GM23338 (cell line): Measurements from ENCODE around the gene RRBP1. TPM values are rescaled to one million over a fixed set of nuclear protein-coding genes. Genes with fewer than 3 reads are reported as not detected.

Experiments used
- ATAC-seq: fragments of 200-7000 bp; cut with Tn5 transposase; 3 replicates; pipeline ENCODE4 v1.9.1; 2020
- DNase-seq: peaks from one replicate; pipeline ENCODE4 v3.0.0-alpha.2; 2015; ENCODE audit warnings: low spot score
- H2AFZ ChIP-seq: fragments of 200-600 bp; sonication (generic); 2 replicates; pipeline ENCODE4 v1.8.0; 2016; ENCODE audit warnings: antibody characterized with exemption, mild to moderate bottlenecking, moderate library complexity
- H3F3A ChIP-seq: fragments of 200-600 bp; sonication (generic); replicated peaks from 2 replicates; pipeline ENCODE4 v1.8.0; 2017; ENCODE audit warnings: antibody characterized with exemption, mixed run types, low read depth
- H3K27ac ChIP-seq: fragments of 200-600 bp; sonication (generic); 2 replicates; pipeline ENCODE4 v1.6.1; 2016; ENCODE audit warnings: low read depth
- H3K27me3 ChIP-seq: fragments of 200-600 bp; sonication (generic); 2 replicates; pipeline ENCODE4 v1.8.0; 2016; ENCODE audit warnings: mild to moderate bottlenecking, mixed run types, moderate library complexity; ENCODE audit not compliant: insufficient read depth
- H3K36me3 ChIP-seq: fragments of 200-600 bp; sonication (generic); 2 replicates; pipeline ENCODE4 v1.8.0; 2016; ENCODE audit warnings: mild to moderate bottlenecking; ENCODE audit not compliant: insufficient read depth
- H3K4me1 ChIP-seq: fragments of 200-600 bp; sonication (generic); 2 replicates; pipeline ENCODE4 v1.8.0; 2016; ENCODE audit warnings: mild to moderate bottlenecking, moderate library complexity; ENCODE audit not compliant: insufficient read depth
- H3K4me2 ChIP-seq: fragments of 200-600 bp; sonication (generic); 2 replicates; pipeline ENCODE4 v1.7.1; 2017; ENCODE audit warnings: mixed run types
- H3K4me3 ChIP-seq: fragments of 200-600 bp; sonication (generic); 2 replicates; pipeline ENCODE4 v1.6.1; 2016; ENCODE audit warnings: mixed run types
- H3K79me2 ChIP-seq: fragments of 200-600 bp; sonication (generic); replicated peaks from 2 replicates; pipeline ENCODE4 v1.8.0; 2017; ENCODE audit warnings: mild to moderate bottlenecking; ENCODE audit not compliant: insufficient read depth
- H3K9me2 ChIP-seq: fragments of 200-600 bp; sonication (generic); 2 replicates; pipeline ENCODE4 v1.8.0; 2017; ENCODE audit not compliant: insufficient read depth
- H4K20me1 ChIP-seq: fragments of 200-600 bp; sonication (generic); replicated peaks from 2 replicates; pipeline ENCODE4 v1.8.0; 2017; ENCODE audit warnings: mild to moderate bottlenecking; ENCODE audit not compliant: insufficient read depth
- H3K27ac Mint-ChIP-seq: 2 replicates; pipeline ENCODE4 v1.8.0; 2020; ENCODE audit warnings: inconsistent platforms, mild to moderate bottlenecking, moderate library complexity, mixed read lengths
- H3K27me3 Mint-ChIP-seq: 3 replicates; pipeline ENCODE4 v1.8.0; 2022; ENCODE audit warnings: low read depth, mild to moderate bottlenecking, moderate library complexity, mixed read lengths, inconsistent platforms; ENCODE audit not compliant: insufficient read depth, poor library complexity
- H3K36me3 Mint-ChIP-seq: 3 replicates; pipeline ENCODE4 v1.8.0; 2021; ENCODE audit warnings: low read depth, mild to moderate bottlenecking, inconsistent platforms, moderate library complexity, mixed read lengths
- H3K4me1 Mint-ChIP-seq: 3 replicates; pipeline ENCODE4 v1.8.0; 2020; ENCODE audit warnings: mild to moderate bottlenecking, inconsistent platforms, mixed read lengths
- H3K4me3 Mint-ChIP-seq: 3 replicates; pipeline ENCODE4 v1.8.0; 2021; ENCODE audit warnings: moderate library complexity, mild to moderate bottlenecking, inconsistent platforms, mixed read lengths
- H3K9me3 Mint-ChIP-seq: 3 replicates; pipeline ENCODE4 v1.8.0; 2020; ENCODE audit warnings: moderate library complexity, mild to moderate bottlenecking, inconsistent platforms, mixed read lengths
- CREB1 ChIP-seq: fragments of 250-450 bp; sonication (Bioruptor Pico); IDR thresholded peaks from 2 replicates; pipeline ENCODE4 v1.5.0; 2020; ENCODE audit warnings: low read depth, mild to moderate bottlenecking, moderate library complexity
- EZH2 ChIP-seq: fragments of 200-600 bp; sonication (generic); IDR thresholded peaks from one replicate; pipeline ENCODE4 v1.8.0; 2017; ENCODE audit warnings: antibody characterized with exemption, mild to moderate bottlenecking, low read depth; ENCODE audit not compliant: unreplicated experiment
- EZH2phosphoT487 ChIP-seq: fragments of 200-600 bp; sonication (generic); IDR thresholded peaks from one replicate; pipeline ENCODE4 v1.8.1; 2018; ENCODE audit warnings: antibody characterized with exemption; ENCODE audit not compliant: unreplicated experiment
- NANOG ChIP-seq: IDR thresholded peaks from 2 replicates; pipeline ENCODE4 v1.6.1; 2016; ENCODE audit warnings: antibody characterized with exemption, borderline replicate concordance
- POLR2AphosphoS5 ChIP-seq: IDR thresholded peaks from 2 replicates; pipeline ENCODE4 v1.6.1; 2016; ENCODE audit warnings: antibody characterized with exemption, low read depth
- ZNF114 ChIP-seq: fragments of 250-450 bp; sonication (Bioruptor Pico); IDR thresholded peaks from 2 replicates; pipeline ENCODE4 v1.5.0; 2020; ENCODE audit warnings: mild to moderate bottlenecking, moderate library complexity
- ZNF331 ChIP-seq: fragments of 250-450 bp; sonication (Bioruptor Pico); IDR thresholded peaks from 2 replicates; pipeline ENCODE4 v1.5.0; 2020; ENCODE audit warnings: low read depth, mild to moderate bottlenecking, moderate library complexity
- polyA plus RNA-seq: library from polyadenylated mRNA; unstranded; fragments of >200 nt; fragmentation: Nextera tagmentation; extraction: Ambion mirVana; gene quantifications from 2 replicates; pipeline ENCODE4 v1.2.1, GENCODE V29; 2016
- total RNA-seq: library from RNA; depleted of rRNA; stranded (reverse); fragments of >200 nt; shearing (Covaris generic); gene quantifications from 2 replicates; pipeline ENCODE4 v1.2.3, GENCODE V29; 2014
- TF ChIP-seq, protein P1 (sequence below), 2 experiments: fragments of 200-600 bp in 1 of 2; sonication (generic) in 1 of 2; conservative IDR thresholded peaks; 2 replicates each; pipeline versions ENCODE4 v1.5.1 to v1.6.1; 2016 to 2017; ENCODE audit warnings: antibody characterized with exemption in 2 of 2, low read depth in 2 of 2, mild to moderate bottlenecking in 2 of 2, moderate library complexity in 1 of 2
- TF ChIP-seq, protein P2 (sequence below): IDR thresholded peaks from 2 replicates; pipeline ENCODE4 v1.6.1; 2016; ENCODE audit warnings: antibody characterized with exemption

The RRBP1 gene
- total and polyA plus RNA-seq, 2 experiments from 2014 or later: 105 to 113 TPM

DNA sequence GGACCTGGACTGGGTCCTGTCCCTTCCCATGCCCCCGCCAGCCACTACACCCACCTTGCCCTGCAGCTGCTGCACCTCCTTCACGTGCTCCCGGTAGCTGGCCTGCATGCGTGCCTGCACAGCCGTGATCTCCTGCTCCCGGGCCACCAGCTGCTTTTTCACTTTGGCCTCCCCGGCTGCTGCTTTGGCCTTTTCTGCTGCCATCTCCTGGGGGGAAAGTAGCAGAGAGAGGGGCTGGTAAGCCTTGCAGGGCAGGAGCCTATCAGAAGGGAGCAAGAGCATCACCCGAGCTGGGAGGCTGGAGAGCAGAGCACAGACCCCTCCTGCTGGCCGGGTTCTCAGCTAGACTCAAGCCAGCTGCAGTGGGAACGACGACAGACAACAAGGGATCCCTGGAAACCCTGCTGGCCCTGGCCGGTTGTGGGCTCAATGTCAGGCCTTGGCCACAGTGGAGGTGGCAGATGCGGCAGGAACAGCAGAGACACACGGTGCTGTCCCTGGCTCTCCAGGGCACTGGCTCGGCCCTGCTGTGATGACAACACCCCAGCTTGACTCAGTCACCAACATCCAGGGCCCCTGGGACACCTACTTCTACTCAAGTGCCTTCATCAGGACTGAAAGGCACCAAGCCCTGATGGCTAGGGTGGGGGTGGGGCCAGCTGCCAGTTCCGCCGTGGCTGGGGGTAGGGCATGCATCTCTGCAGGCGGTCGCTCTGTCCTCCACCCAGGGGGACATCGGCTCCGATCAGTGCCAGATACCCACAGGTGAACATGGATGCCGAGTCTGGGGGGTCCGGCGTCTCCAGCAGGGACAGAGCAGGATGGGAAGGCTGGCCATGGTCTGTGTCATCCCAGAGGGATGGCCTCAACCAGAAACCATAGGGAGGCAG is 45.3 kb downstream of the RRBP1 start:
- Histone ChIP-seq H3F3A (no peaks in the 10 kb centered on the region), H3K27ac (no peak overlapping the region), H3K4me1 (no peaks in the 10 kb centered on the region), H3K9me2 (no peaks in the 10 kb centered on the region), H3K4me2 (no peak overlapping the region), H4K20me1 (no peaks in the 10 kb centered on the region), H3K4me3 (no peak overlapping the region), H3K36me3 (peaks cover 4% of the 10 kb centered on the region; the same call in 1 of the 2 replicates), H2AFZ (no peak overlapping the region), H3K27me3 (no peaks in the 10 kb centered on the region), H3K79me2 (peaks cover 5% of the 10 kb centered on the region; the same call in 1 of the 2 replicates)
- no peaks in the 10 kb centered on the region; the same call in 2 of the 3 replicates for H3K9me3 Mint-ChIP-seq
- H3K27ac Mint-ChIP-seq: peak overlapping the region; percentile 61; the same call in 1 of the 2 replicates
- H3K27me3 Mint-ChIP-seq: peaks cover 12% of the 10 kb centered on the region
- DNase-seq (peak; percentile 59), ATAC-seq (peak; percentile 94)
- peaks cover 48% of the 10 kb centered on the region for H3K36me3 Mint-ChIP-seq
- H3K4me1 Mint-ChIP-seq: peaks cover 11% of the 10 kb centered on the region; the same call in 2 of the 3 replicates
- no peak overlapping the region for H3K4me3 Mint-ChIP-seq
- no peak for TF ChIP-seq ZNF114 (CRISPR knock-in tag)
- TF ChIP-seq, protein P1, sequence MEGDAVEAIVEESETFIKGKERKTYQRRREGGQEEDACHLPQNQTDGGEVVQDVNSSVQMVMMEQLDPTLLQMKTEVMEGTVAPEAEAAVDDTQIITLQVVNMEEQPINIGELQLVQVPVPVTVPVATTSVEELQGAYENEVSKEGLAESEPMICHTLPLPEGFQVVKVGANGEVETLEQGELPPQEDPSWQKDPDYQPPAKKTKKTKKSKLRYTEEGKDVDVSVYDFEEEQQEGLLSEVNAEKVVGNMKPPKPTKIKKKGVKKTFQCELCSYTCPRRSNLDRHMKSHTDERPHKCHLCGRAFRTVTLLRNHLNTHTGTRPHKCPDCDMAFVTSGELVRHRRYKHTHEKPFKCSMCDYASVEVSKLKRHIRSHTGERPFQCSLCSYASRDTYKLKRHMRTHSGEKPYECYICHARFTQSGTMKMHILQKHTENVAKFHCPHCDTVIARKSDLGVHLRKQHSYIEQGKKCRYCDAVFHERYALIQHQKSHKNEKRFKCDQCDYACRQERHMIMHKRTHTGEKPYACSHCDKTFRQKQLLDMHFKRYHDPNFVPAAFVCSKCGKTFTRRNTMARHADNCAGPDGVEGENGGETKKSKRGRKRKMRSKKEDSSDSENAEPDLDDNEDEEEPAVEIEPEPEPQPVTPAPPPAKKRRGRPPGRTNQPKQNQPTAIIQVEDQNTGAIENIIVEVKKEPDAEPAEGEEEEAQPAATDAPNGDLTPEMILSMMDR (conservative IDR thresholded peaks at IDR 0.05; ENCODE audit: low read depth in 2 of 2): peak; percentile 14 to 39; a peak in 2 of 4 replicates

DNA sequence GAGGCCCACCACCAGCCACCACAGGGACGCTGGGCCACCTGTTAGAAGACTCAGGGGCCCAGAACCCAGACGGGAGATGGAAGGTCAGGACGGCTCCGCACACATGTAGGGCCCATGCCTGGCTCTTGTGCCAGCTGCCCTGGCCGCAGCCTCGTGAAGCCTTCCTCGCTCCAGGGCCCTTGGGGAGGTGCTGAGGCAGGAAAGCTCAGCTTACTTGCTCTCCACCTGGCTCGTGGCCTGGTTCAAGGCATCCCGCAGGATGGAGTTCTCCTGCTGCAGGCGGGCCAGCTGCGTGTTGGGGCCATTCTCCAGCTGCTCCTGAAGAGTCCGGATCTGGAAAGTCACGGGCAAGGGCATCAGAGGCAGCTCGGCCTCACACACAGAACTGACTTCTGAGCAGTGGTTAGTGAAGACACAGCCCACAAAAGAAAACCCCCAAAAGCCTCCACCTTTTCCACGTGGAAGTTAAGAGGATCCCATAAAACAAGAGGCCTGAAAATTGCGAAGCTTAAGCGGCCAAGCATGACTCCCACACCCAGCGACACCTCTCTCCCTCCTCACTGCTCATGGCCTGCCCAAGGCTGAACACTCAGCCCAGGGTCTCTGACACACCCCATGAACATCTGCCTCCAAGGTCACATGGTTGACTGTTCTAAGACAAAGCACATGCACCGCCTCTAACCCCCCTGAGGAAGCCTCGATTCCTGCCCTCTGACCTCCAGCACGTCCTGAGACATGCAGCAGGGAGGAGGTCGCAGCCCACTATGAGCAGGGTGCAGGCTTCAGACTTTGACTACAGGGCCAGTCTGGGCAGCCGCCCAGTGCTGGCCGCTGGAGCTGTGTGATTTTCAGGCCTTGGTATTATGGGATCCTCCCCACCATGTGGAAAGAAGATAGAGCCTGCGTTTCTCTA is 46.5 kb downstream of the RRBP1 start:
- TF ChIP-seq, protein P2, sequence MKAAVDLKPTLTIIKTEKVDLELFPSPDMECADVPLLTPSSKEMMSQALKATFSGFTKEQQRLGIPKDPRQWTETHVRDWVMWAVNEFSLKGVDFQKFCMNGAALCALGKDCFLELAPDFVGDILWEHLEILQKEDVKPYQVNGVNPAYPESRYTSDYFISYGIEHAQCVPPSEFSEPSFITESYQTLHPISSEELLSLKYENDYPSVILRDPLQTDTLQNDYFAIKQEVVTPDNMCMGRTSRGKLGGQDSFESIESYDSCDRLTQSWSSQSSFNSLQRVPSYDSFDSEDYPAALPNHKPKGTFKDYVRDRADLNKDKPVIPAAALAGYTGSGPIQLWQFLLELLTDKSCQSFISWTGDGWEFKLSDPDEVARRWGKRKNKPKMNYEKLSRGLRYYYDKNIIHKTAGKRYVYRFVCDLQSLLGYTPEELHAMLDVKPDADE: no peak
- TF ChIP-seq POLR2AphosphoS5 (no peak), CREB1 (CRISPR knock-in tag) (no peak), EZH2 (no peak), NANOG (no peak), ZNF114 (CRISPR knock-in tag) (no peak), EZH2phosphoT487 (no peak), ZNF331 (no peak)
- TF ChIP-seq, protein P1 (conservative IDR thresholded peaks at IDR 0.05; ENCODE audit: low read depth in 2 of 2): no peak
- no peak for ATAC-seq
- H3K4me2 ChIP-seq: no peak overlapping the region
- peaks cover 8% of the 10 kb centered on the region; the same call in 1 of the 2 replicates for H3K36me3 ChIP-seq
- no peaks in the 10 kb centered on the region for H3K4me1 ChIP-seq
- no peak overlapping the region for H3K4me3 ChIP-seq
- no peaks in the 10 kb centered on the region for H3K9me2 ChIP-seq
- H3F3A ChIP-seq: no peaks in the 10 kb centered on the region
- Mint-ChIP-seq H3K4me1 (peaks cover 11% of the 10 kb centered on the region; the same call in 2 of the 3 replicates), H3K9me3 (no peaks in the 10 kb centered on the region; the same call in 2 of the 3 replicates), H3K27ac (peak overlapping the region; percentile 59), H3K4me3 (no peak overlapping the region), H3K27me3 (peaks cover 14% of the 10 kb centered on the region), H3K36me3 (peaks cover 57% of the 10 kb centered on the region)
- DNase-seq: no peak
- H3K27ac ChIP-seq: no peak overlapping the region
- 0 out of 2 replicates have a peak, but pooled peaks cover 5% of the 10 kb centered on the region for H3K79me2 ChIP-seq
- H3K27me3 ChIP-seq: no peaks in the 10 kb centered on the region
- no peaks in the 10 kb centered on the region for H4K20me1 ChIP-seq
- H2AFZ ChIP-seq: no peak overlapping the region
